C4-2B (cell line): ENCODE results near the gene MANEAL.

Source experiments
- H3K27ac ChIP-seq: fragments of 450-650 bp; 2 replicates; pipeline ENCODE4 v1.5.1; 2017
- CTCF ChIP-seq: fragments of 450-650 bp; conservative IDR thresholded peaks from 2 replicates; pipeline ENCODE4 v1.5.1; 2017; ENCODE audit warnings: mild to moderate bottlenecking
- ZFX ChIP-seq: fragments of 450-650 bp; IDR thresholded peaks from 2 replicates; pipeline ENCODE4 v1.6.1; 2017

Gene MANEAL

GRCh38 chr1:37793773-37794371 lies at the start of gene MANEAL:
Gene MANEAL, plus strand, starts transcription at chr1:37793847. Its CDS starts 336 bp downstream, at chr1:37794183.
- TF ChIP-seq CTCF: no peak
- TF ChIP-seq ZFX: peak; percentile 91

GRCh38 chr1:37746806-37747205 lies 46.8 kb upstream of the MANEAL start:
- H3K27ac ChIP-seq: no peak overlapping the region
- no peak for TF ChIP-seq CTCF
- no peak for TF ChIP-seq ZFX

More at GRCh38 chr1:37793773-37794371, at the start of gene MANEAL:
- peak within 1 kb of the TSS; percentile 68 for H3K27ac ChIP-seq

- no peak overlapping the region for H3K27ac ChIP-seq
- TF ChIP-seq CTCF (no peak), ZFX (no peak)
These were observed 45.1 kb upstream of the MANEAL start for GRCh38 chr1:37748565-37748964.

- TF ChIP-seq CTCF (no peak), ZFX (no peak)
These were observed 41.4 kb upstream of the MANEAL start for GRCh38 chr1:37752213-37752582.

GRCh38 chr1:37752583-37753471 lies 40.8 kb upstream of the MANEAL start:
- peak overlapping the region; percentile 33; the same call in 1 of the 2 replicates for H3K27ac ChIP-seq
- TF ChIP-seq ZFX (peak; percentile 79), CTCF (no peak)

More at GRCh38 chr1:37752213-37752582, 41.4 kb upstream of the MANEAL start:
- H3K27ac ChIP-seq: no peak overlapping the region

- no peak overlapping the region for H3K27ac ChIP-seq
- TF ChIP-seq CTCF (no peak), ZFX (no peak)
These were observed 40.0 kb upstream of the MANEAL start for GRCh38 chr1:37753473-37754321.
